SU-DHL-6 (cell line): ENCODE measurements around the gene KIFC3.

ENCODE experiments used
- CTCF ChIP-seq: fragments of 200-600 bp; sonication (generic); IDR thresholded peaks from one replicate; pipeline ENCODE4 v1.5.1; 2017; ENCODE audit warnings: antibody characterized with exemption, mild to moderate bottlenecking, low read length, moderate library complexity; ENCODE audit not compliant: insufficient read depth, poor library complexity, severe bottlenecking
- EZH2phosphoT487 ChIP-seq: fragments of 200-600 bp; sonication (generic), shearing (Covaris generic); conservative IDR thresholded peaks from 2 replicates; pipeline ENCODE4 v1.6.1; 2018; ENCODE audit warnings: mild to moderate bottlenecking, antibody characterized with exemption, low read length, moderate library complexity, mixed read lengths

- TF ChIP-seq CTCF (no peak), EZH2phosphoT487 (no peak)
Measured at GRCh38 chr16:57753448-57754353, 48.6 kb downstream of the KIFC3 start.
